Transverse colon (tissue), 4 donors: ENCODE data around the gene RANGRF. TPM values are rescaled to one million over a fixed set of nuclear protein-coding genes. Genes with fewer than 3 reads are reported as not detected.

Source experiments
- DNase-seq: peaks from one replicate; pipeline ENCODE4 v3.0.0-alpha.2; 2019
- H3K27ac ChIP-seq, 4 donors: fragments of 200-600 bp; sonication (generic); 2 replicates each; pipeline ENCODE4 v1.5.1; 2016 to 2018; ENCODE audit warnings: inconsistent platforms in 4 of 4
- H3K27me3 ChIP-seq: fragments of 200-600 bp; sonication (generic); 2 replicates; pipeline ENCODE4 v1.5.1; 2017; ENCODE audit warnings: inconsistent platforms
- H3K36me3 ChIP-seq, 4 donors: fragments of 200-600 bp; sonication (generic); 2 replicates each; pipeline ENCODE4 v1.5.1; 2017 to 2019; ENCODE audit warnings: inconsistent platforms in 4 of 4
- H3K4me1 ChIP-seq, 4 donors: fragments of 200-600 bp; sonication (generic); 2 replicates each; pipeline ENCODE4 v1.5.1; 2017 to 2020; ENCODE audit warnings: inconsistent platforms in 4 of 4
- H3K4me3 ChIP-seq, 4 donors: fragments of 200-600 bp; sonication (generic); 1 replicate in 1 of 4; 2 replicates in 3 of 4; pipeline versions ENCODE4 v1.5.1 to v1.6.1; 2017 to 2019; ENCODE audit warnings: inconsistent platforms in 4 of 4
- H3K9me3 ChIP-seq, 2 donors: fragments of 200-600 bp; sonication (generic); 2 replicates each; pipeline ENCODE4 v1.5.1; 2017 to 2019; ENCODE audit warnings: inconsistent platforms in 2 of 2
- CTCF ChIP-seq, 5 experiments: fragments of 200-600 bp in 3 of 5; fragments of 450-650 bp in 2 of 5; sonication (generic) in 3 of 5; IDR thresholded peaks; 1 replicate in 2 of 5; 2 replicates in 3 of 5; pipeline ENCODE4 v1.5.1; 2016 to 2017; ENCODE audit warnings: antibody characterized with exemption in 5 of 5, inconsistent platforms in 3 of 5, mild to moderate bottlenecking in 2 of 5, moderate library complexity in 1 of 5
- EP300 ChIP-seq: sonication (generic); formaldehyde crosslinking; IDR thresholded peaks from one replicate; pipeline ENCODE4 v1.6.1; 2017; ENCODE audit warnings: antibody characterized with exemption, low read depth
- POLR2A ChIP-seq: fragments of 450-650 bp; IDR thresholded peaks from one replicate; pipeline ENCODE4 v1.6.1; 2016; ENCODE audit warnings: antibody characterized with exemption, mild to moderate bottlenecking, moderate library complexity
- POLR2AphosphoS5 ChIP-seq, 3 donors: sonication (generic); formaldehyde crosslinking; IDR thresholded peaks; one replicate each; pipeline ENCODE4 v1.6.1; 2016; ENCODE audit warnings: antibody characterized with exemption in 3 of 3
- WGBS, 2 donors: methylation state at CpG; one replicate each; pipeline ENCODE4 v1.1.5; 2018; ENCODE audit warnings: low coverage in 1 of 2; 5-methylcytosine and 5-hydroxymethylcytosine counted together
- in situ Hi-C, 4 donors: fragments of 200-750 bp; cut with MboI; loops; one replicate each; pipeline versions ENCODE4 v1.15.0 to v1.15.1; 2017; ENCODE audit warnings: low sequenced_read_pairs in 3 of 4, low pct_ligation_motif_present in 1 of 4, low pct_unique_long_range_greater_than_20kb in 1 of 4
- intact Hi-C: fragments of 100-400 bp; cut with DNase I; formaldehyde crosslinking; loops from one replicate; pipeline ENCODE4 v1.15.1; 2023; ENCODE audit warnings: low total_unique reads
- total RNA-seq, 4 donors: library from RNA; depleted of rRNA; stranded (reverse); fragments of >200 nt; gene quantifications; one replicate each; pipeline ENCODE4 v1.1.0, GENCODE V29; 2016

Gene RANGRF
- total RNA-seq, 4 donors from 2014 or later, result 8.4 to 47.1 (median 14.6) TPM

- H3K9me3 ChIP-seq, result no peaks in the 10 kb centered on the region
- H3K4me3 ChIP-seq, result no peak overlapping the region
- no peak for DNase-seq
- in situ Hi-C loops (loop anchor here in 2 of 4 donors (25.0 kb wide), 1 partner anchor 235 kb away; the partner anchor contains the start of gene ALOX12B (in 2 of the 2)), intact Hi-C loops (no loop called here)
- peaks cover 0 to 10% (median 6%) of the 10 kb centered on the region in 4 donors for H3K4me1 ChIP-seq
- TF ChIP-seq POLR2A (no peak), EP300 (no peak), CTCF (IDR thresholded peaks at IDR 0.05) (no peak)
- H3K27ac ChIP-seq, result no peak overlapping the region
- WGBS, 2 donors, result 77% methylated on average over 8 of the region's 8 CpGs; no CpG with 5 or more reads in 1 of the 2 donors
- H3K27me3 ChIP-seq, result peaks cover 30% of the 10 kb centered on the region
- H3K36me3 ChIP-seq, result no peaks in the 10 kb centered on the region
Measured at GRCh38 chr17:8322061-8322460, 33.6 kb downstream of the RANGRF start.

- H3K27ac ChIP-seq, result no peak overlapping the region
- in situ Hi-C loops, result loop anchor here in 2 of 4 donors (25.0 kb wide), 1 partner anchor 237 kb away; the partner anchor contains the start of gene ALOX12B (in 2 of the 2)
- 78% methylated on average over 5 of the region's 5 CpGs; no CpG with 5 or more reads in 1 of the 2 donors for WGBS, 2 donors
- H3K36me3 ChIP-seq, result no peaks in the 10 kb centered on the region
- no peak for DNase-seq
- TF ChIP-seq POLR2A (no peak), POLR2AphosphoS5 (IDR thresholded peaks at IDR 0.05) (no peak), CTCF (IDR thresholded peaks at IDR 0.05) (no peak), EP300 (no peak)
- peaks cover 0 to 15% (median 10%) of the 10 kb centered on the region in 4 donors for H3K4me1 ChIP-seq
- H3K27me3 ChIP-seq, result peaks cover 34% of the 10 kb centered on the region
- H3K9me3 ChIP-seq, result no peaks in the 10 kb centered on the region
- intact Hi-C loops, result no loop called here
- no peak overlapping the region for H3K4me3 ChIP-seq
Measured at GRCh38 chr17:8324132-8324531, 35.7 kb downstream of the RANGRF start.

- 69% methylated on average over 5 of the region's 5 CpGs; no CpG with 5 or more reads in 1 of the 2 donors for WGBS, 2 donors
- in situ Hi-C loops, result loop anchor here in 2 of 4 donors (25.0 kb wide), 1 partner anchor 238 kb away; the partner anchor contains the start of gene ALOX12B (in 2 of the 2)
- no peak overlapping the region for H3K27ac ChIP-seq
Measured at GRCh38 chr17:8324923-8325322, 36.5 kb downstream of the RANGRF start.

More at GRCh38 chr17:8324923-8325322, 36.5 kb downstream of the RANGRF start:
- no peak for TF ChIP-seq EP300
- no peak for TF ChIP-seq POLR2A
- no peak for TF ChIP-seq POLR2AphosphoS5 (IDR thresholded peaks at IDR 0.05)
- TF ChIP-seq CTCF (IDR thresholded peaks at IDR 0.05), result no peak
- Histone ChIP-seq H3K4me3 (no peak overlapping the region), H3K27me3 (peaks cover 34% of the 10 kb centered on the region), H3K4me1 (peaks cover 0 to 15% (median 10%) of the 10 kb centered on the region in 4 donors), H3K36me3 (no peaks in the 10 kb centered on the region), H3K9me3 (no peaks in the 10 kb centered on the region)
- no peak for DNase-seq
- intact Hi-C loops, result no loop called here
